NCI-H2081 treated with DMSO at 0.1 percent for 48 hours (cell line): Measurements from ENCODE around the gene LRP10.
"Not testable (repeated sequence)": the region's sequence is repeated elsewhere in the genome, so short reads cannot be mapped to it uniquely, and the experiment has no call there.

Experiments used
- DNase-seq: peaks from one replicate; lab custom pipeline; 2025; lab: John Stamatoyannopoulos, UW

The LRP10 gene

GRCh38 chr14:22871224-22872032, at the start of gene LRP10:
Gene LRP10, plus strand, starts transcription at chr14:22871740. Its CDS starts 564 bp downstream, at chr14:22872304.
- DNase-seq = no peak

GRCh38 chr14:22822016-22822570, 49.4 kb upstream of the LRP10 start:
- DNase-seq = no peak

GRCh38 chr14:22822571-22823098, 48.9 kb upstream of the LRP10 start:
- DNase-seq = no peak

DNA sequence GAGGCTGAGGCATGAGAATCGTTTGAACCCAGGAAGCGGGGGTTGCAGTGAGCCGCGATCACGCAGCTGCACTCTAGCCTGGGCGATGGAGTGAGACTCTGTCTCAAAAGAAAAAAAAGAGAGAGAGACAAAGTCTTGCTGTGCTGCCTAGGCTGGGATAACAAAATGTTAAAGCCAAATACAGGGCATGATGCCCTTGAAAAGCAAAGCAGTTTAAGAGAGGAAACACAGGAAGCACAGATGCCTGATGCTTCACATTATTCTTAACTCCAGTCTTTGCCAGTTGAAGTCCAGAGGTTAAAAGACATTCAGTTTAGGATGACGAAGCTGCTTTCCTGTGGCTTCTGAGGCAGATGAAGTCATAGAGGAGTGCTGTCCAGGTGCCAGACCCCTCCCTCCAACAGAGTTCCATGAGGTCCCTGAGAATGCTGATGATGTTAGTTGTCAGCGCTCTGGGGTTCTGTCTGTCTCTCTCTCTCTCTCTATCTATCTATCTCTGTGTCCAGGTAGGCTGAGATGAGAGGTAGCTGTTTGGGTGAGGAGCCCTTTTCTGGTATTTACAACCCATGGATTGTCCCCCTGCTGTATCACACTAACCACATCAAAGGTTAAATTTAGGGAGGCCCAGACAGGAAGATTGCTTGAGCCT, 46.7 kb upstream of the LRP10 start:
- DNase-seq = no peak

GRCh38 chr14:22829076-22829660, 42.4 kb upstream of the LRP10 start:
- DNase-seq = not testable (repeated sequence)

DNA sequence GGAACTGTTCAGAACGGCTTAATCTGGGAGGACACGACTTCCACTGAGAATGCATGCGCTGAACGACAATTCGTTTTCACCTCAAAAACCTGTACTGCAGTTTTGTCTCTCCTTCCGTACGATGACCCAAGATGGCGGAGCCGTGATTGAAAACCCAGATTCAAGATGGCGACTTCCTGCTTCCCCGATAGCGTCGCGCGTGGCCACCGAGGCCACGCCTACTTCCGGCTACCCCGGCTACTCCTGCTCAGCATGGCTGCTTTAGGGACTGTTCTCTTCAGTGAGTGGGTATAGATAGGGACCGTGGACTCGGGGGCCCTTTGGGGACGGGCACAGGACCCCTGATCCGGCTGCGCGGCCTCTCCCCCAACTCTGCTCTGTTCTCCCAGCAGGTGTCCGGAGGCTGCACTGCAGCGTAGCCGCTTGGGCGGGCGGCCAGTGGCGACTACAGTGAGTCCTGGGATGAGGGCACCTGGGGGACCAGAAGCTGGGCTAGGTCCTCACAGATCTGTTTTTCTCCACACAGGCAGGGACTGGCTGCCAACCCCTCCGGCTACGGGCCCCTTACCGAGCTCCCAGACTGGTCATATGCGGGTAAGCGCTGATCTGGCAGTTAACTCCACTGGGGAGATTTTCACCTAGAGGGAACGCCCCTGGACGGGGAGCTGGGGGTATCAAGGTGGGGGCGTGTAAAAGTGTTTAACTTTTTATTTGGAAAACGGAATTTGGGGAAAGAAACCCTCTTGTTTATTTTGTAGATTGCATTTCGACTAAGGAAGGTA, 41.7 kb upstream of the LRP10 start, which contains the start of gene MRPL52:
TSS of gene MRPL52 (plus strand) at position 227 of the 782 bp plus-strand sequence. CDS start at position 253, 26 bp downstream.
- DNase-seq = peak; percentile 55

DNA sequence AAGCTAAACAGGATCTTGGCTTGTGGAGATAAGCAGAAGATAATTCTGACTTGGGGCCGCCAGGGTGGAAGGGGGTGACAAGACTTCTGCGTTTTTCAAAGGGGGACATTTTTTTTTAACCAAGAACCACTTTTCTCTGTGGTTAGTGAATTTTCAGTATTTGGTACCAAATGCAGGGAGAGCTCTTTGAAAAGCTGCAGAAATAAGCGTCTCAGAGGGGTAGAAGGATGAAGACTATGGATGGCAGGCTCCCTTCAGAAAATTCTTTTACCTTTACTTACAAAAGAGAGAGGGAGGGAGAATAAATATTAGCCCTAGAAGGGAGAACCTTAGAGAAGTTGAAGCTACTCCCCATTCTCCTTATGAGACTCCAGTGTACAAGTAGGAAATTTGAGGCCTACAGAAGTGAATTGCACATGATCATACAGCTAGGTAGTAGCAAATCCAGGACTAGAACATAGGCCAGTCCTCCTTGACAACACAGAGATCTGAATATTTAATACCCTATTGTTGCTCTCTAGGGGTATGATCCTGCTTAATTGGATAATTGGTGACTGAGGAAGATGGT, 41.0 kb upstream of the LRP10 start:
- no peak for DNase-seq

- no peak for DNase-seq
These were observed 36.0 kb upstream of the LRP10 start for GRCh38 chr14:22835505-22835904.

- DNase-seq = no peak
These were observed 35.0 kb upstream of the LRP10 start, which contains the start of gene MMP14 for GRCh38 chr14:22836301-22837113. Gene MMP14, plus strand, starts transcription at chr14:22836585. Its CDS starts 233 bp downstream, at chr14:22836818.

DNA sequence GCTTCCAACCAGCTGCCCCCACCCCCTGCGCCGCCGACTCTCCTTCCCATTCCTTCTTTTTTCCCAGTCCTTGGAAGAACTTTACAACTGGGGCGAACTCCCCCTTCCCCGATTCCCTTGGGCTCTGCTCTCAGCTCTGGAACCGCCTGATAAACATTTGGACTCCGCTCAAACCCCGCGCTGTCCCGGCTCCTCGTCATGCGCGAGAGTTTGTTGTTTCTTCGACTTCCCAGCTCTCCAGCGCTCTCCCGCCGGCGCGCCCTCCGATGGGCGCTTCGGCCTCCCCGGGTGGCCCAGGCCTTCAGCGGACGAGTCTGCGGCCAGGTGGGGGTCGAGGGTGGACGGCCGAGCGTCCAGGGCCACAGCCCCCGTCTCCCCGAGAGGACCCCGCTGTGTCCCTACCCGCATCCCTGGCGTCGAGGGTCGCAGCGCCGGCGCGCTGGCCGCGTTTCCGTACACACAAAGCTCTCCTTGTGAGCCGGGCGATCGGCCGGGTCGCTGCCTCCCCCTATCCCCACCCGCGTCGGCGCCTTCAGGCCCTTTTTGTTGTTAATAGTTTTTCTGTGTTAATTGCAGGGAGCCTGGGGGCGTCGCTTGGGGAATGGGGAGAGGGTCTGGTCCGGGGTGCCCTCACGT, 34.3 kb upstream of the LRP10 start:
- DNase-seq = no peak

- no peak for DNase-seq
These were observed 33.6 kb upstream of the LRP10 start for GRCh38 chr14:22837750-22838538.

- DNase-seq = no peak
These were observed 32.9 kb upstream of the LRP10 start for GRCh38 chr14:22838631-22839041.

DNA sequence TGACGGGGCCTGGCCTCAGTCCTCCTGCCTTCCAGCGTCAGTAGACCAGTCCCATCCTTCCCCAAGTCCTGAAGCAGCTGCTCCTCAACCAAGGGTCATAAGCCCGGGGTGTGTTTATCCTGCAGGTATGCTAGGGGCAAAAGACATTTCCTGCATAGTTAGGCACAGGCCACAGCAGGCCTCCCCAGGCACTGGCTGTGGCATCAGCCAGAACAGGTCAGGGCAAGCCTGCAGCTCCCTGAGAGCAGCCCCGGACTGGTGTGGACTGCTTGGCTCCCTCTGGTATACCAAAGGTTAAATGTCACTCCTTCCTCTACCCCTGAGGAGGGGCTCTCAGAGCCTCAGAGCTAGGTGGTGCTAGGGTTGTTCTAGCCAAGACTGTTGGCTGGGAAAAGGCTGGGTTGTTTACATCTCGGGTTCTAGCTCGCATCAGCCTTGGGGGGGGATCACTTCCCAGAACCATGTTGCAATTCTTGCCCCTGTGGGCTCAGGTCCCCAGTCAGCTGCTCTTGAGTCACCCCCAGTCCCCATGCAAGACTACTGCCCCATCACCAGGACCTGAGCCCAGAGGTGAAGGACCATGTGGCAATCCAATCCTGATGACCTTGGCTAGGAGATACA, 32.3 kb upstream of the LRP10 start:
- no peak for DNase-seq

GRCh38 chr14:22841311-22841710, 30.2 kb upstream of the LRP10 start:
- no peak for DNase-seq

DNA sequence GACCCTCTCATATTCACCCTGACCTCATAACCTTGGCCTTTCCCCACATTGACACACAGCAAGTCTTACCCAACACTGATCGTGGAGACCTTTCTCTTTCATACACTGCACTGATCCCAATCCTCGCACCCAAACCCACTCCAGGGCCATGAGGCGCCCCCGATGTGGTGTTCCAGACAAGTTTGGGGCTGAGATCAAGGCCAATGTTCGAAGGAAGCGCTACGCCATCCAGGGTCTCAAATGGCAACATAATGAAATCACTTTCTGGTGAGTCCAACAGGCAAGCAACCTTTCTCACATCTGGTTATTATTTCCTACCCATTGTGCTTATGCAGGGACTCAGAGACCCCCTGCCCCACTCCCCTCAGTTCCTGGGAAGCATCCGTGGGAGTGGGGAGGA, 29.8 kb upstream of the LRP10 start:
- no peak for DNase-seq

GRCh38 chr14:22842211-22843122, 29.1 kb upstream of the LRP10 start:
- DNase-seq = no peak
